HL-60/S4 (cell line): ENCODE results near the gene DYRK1B.

Experiments used
- in situ Hi-C: fragments of 300-500 bp; cut with MboI; formaldehyde crosslinking; loops from 2 replicates; pipeline ENCODE4 v1.14.3; 2022; ENCODE audit warnings: low sequenced_read_pairs

Gene DYRK1B

GRCh38 chr19:39864118-39864517, 30.2 kb upstream of the DYRK1B start:
- in situ Hi-C loops = no loop called here

GRCh38 chr19:39858541-39858940, 24.6 kb upstream of the DYRK1B start:
- in situ Hi-C loops = no loop called here

- in situ Hi-C loops = no loop called here
These were observed 18.9 kb upstream of the DYRK1B start for GRCh38 chr19:39852882-39853281.

- in situ Hi-C loops = no loop called here
These were observed 16.9 kb upstream of the DYRK1B start for GRCh38 chr19:39850892-39851291.

- in situ Hi-C loops = no loop called here
These were observed 14.4 kb upstream of the DYRK1B start for GRCh38 chr19:39848392-39848791.

GRCh38 chr19:39847525-39847924, 13.6 kb upstream of the DYRK1B start:
- in situ Hi-C loops = no loop called here

GRCh38 chr19:39846678-39847486, 12.9 kb upstream of the DYRK1B start:
- in situ Hi-C loops = no loop called here

- in situ Hi-C loops = no loop called here
These were observed 12.1 kb upstream of the DYRK1B start, which contains the start of gene FBL for GRCh38 chr19:39845933-39846677. TSS of gene FBL (minus strand) at chr19:39846379. CDS start at chr19:39846300, 79 bp downstream.

GRCh38 chr19:39845584-39845932, 11.6 kb upstream of the DYRK1B start:
- in situ Hi-C loops = no loop called here

- in situ Hi-C loops = no loop called here
These were observed 11.2 kb upstream of the DYRK1B start for GRCh38 chr19:39845172-39845571.

- in situ Hi-C loops = no loop called here
These were observed 10.2 kb upstream of the DYRK1B start for GRCh38 chr19:39843919-39844793.

GRCh38 chr19:39842693-39843435, 8.9 kb upstream of the DYRK1B start:
- in situ Hi-C loops = no loop called here

GRCh38 chr19:39841041-39841440, 7.1 kb upstream of the DYRK1B start:
- in situ Hi-C loops = no loop called here

GRCh38 chr19:39840492-39840891, 6.5 kb upstream of the DYRK1B start:
- in situ Hi-C loops = no loop called here

GRCh38 chr19:39839678-39840327, 5.8 kb upstream of the DYRK1B start:
- in situ Hi-C loops = no loop called here

GRCh38 chr19:39838569-39838968, 4.6 kb upstream of the DYRK1B start:
- in situ Hi-C loops = no loop called here

GRCh38 chr19:39837978-39838377, 4.0 kb upstream of the DYRK1B start:
- in situ Hi-C loops = no loop called here

- in situ Hi-C loops = no loop called here
These were observed 402 bp upstream of the DYRK1B start for GRCh38 chr19:39834287-39834841.

GRCh38 chr19:39833160-39833463, 850 bp downstream of the DYRK1B start:
- in situ Hi-C loops = no loop called here
